ENCODE results near the gene CTRB2. TPM values are rescaled to one million over a fixed set of nuclear protein-coding genes. Genes with fewer than 3 reads are reported as not detected.
"Not testable (repeated sequence)": the region's sequence is repeated elsewhere in the genome, so short reads cannot be mapped to it uniquely, and the experiment has no call there.

The CTRB2 gene
- total RNA-seq, 2 donors from 2014 or later, result not detected

GRCh38 chr16:75225678-75226515 is 18.9 kb upstream of the CTRB2 start:
- no peak overlapping the region for H3K4me3 ChIP-seq
- H3K27me3 ChIP-seq, result no peaks in the 10 kb centered on the region
- H3K9me3 ChIP-seq, result no peaks in the 10 kb centered on the region
- no peak for TF ChIP-seq CTCF (IDR thresholded peaks at IDR 0.05)
- H3K36me3 ChIP-seq, result peaks cover 19% of the 10 kb centered on the region
- DNase-seq (ENCODE audit: low spot score), result no peak
- peaks cover 0 to 21% of the 10 kb centered on the region in 2 donors for H3K4me1 ChIP-seq
- no peak overlapping the region for H3K27ac ChIP-seq

GRCh38 chr16:75225092-75225491 is 18.1 kb upstream of the CTRB2 start:
- peaks cover 0 to 13% of the 10 kb centered on the region in 2 donors for H3K4me1 ChIP-seq

GRCh38 chr16:75224306-75225082 is 17.5 kb upstream of the CTRB2 start:
- Histone ChIP-seq H3K4me3 (no peak overlapping the region), H3K9me3 (no peaks in the 10 kb centered on the region), H3K4me1 (peaks cover 0 to 7% of the 10 kb centered on the region in 2 donors), H3K36me3 (peaks cover 14% of the 10 kb centered on the region), H3K27me3 (no peaks in the 10 kb centered on the region), H3K27ac (no peak overlapping the region)
- TF ChIP-seq CTCF (IDR thresholded peaks at IDR 0.05), result no peak
- no peak for DNase-seq (ENCODE audit: low spot score)

More at GRCh38 chr16:75225092-75225491, 18.1 kb upstream of the CTRB2 start:
- H3K4me3 ChIP-seq, result no peak overlapping the region
- no peak overlapping the region for H3K27ac ChIP-seq
- H3K27me3 ChIP-seq, result no peaks in the 10 kb centered on the region
- TF ChIP-seq CTCF (IDR thresholded peaks at IDR 0.05), result no peak
- DNase-seq (ENCODE audit: low spot score), result no peak
- peaks cover 19% of the 10 kb centered on the region for H3K36me3 ChIP-seq
- no peaks in the 10 kb centered on the region for H3K9me3 ChIP-seq

- not testable (repeated sequence) for H3K36me3 ChIP-seq; H3K27ac ChIP-seq; H3K27me3 ChIP-seq; H3K4me1 ChIP-seq; H3K9me3 ChIP-seq; DNase-seq (ENCODE audit: low spot score); H3K4me3 ChIP-seq
These were observed 16.2 kb upstream of the CTRB2 start for GRCh38 chr16:75223129-75223528.

- TF ChIP-seq CTCF (IDR thresholded peaks at IDR 0.05), result no peak
- Histone ChIP-seq H3K4me3 (no peak overlapping the region), H3K9me3 (no peaks in the 10 kb centered on the region), H3K4me1 (peaks cover 0 to 6% of the 10 kb centered on the region in 2 donors), H3K27me3 (no peaks in the 10 kb centered on the region), H3K36me3 (no peaks in the 10 kb centered on the region), H3K27ac (no peak overlapping the region)
- DNase-seq (ENCODE audit: low spot score), result no peak
These were observed 15.4 kb upstream of the CTRB2 start for GRCh38 chr16:75222271-75222783.

GRCh38 chr16:75219838-75220237 is 12.9 kb upstream of the CTRB2 start:
- no peaks in the 10 kb centered on the region for H3K4me1 ChIP-seq
- no peak for TF ChIP-seq CTCF (IDR thresholded peaks at IDR 0.05)
- H3K4me3 ChIP-seq, result no peak overlapping the region
- DNase-seq (ENCODE audit: low spot score), result no peak
- no peaks in the 10 kb centered on the region for H3K27me3 ChIP-seq
- H3K9me3 ChIP-seq, result no peaks in the 10 kb centered on the region
- no peak overlapping the region for H3K27ac ChIP-seq
- H3K36me3 ChIP-seq, result no peaks in the 10 kb centered on the region

Measured in right atrium auricular region (tissue), 2 donors.